HCT116 (cell line): ENCODE measurements around the gene ACY1. TPM values are rescaled to one million over a fixed set of nuclear protein-coding genes. Genes with fewer than 3 reads are reported as not detected.

Experiments
- ATAC-seq: fragments of 200-7000 bp; cut with Tn5 transposase; 2 replicates; pipeline ENCODE4 v1.9.1; 2020; ENCODE audit warnings: mild to moderate bottlenecking, moderate library complexity
- BruUV-seq: library from RNA; stranded (reverse); fragments of 400-500 nt; replicated peaks from 2 replicates; lab custom pipeline; 2021; lab: Mats Ljungman, UMichigan
- CTCF ChIA-PET: fragments of 300-600 bp; sonication (Branson Sonifier 250); formaldehyde crosslinking; loops from one replicate; lab custom pipeline; 2021; ENCODE audit warnings: antibody characterized with exemption; lab: Charles Lee
- POLR2A ChIA-PET: fragments of 300-600, 350-600 bp; sonication (Branson Sonifier 250); formaldehyde crosslinking; loops from one replicate; lab custom pipeline; 2021; ENCODE audit warnings: antibody characterized with exemption; lab: Charles Lee
- RAD21 ChIA-PET, 2 experiments: fragments of 300-600 bp; sonication (Branson Sonifier 250); formaldehyde crosslinking; loops; one replicate each; lab custom pipeline; 2023; ENCODE audit warnings: low total read pairs in 2 of 2; ENCODE audit not compliant: uncharacterized antibody in 2 of 2, unreplicated experiment in 2 of 2, low non-redundant PET in 1 of 2; lab: Charles Lee
- DNase-seq: peaks from one replicate; pipeline ENCODE4 v3.0.0-alpha.2; 2010; ENCODE audit warnings: low read depth, low spot score
- H2AFZ ChIP-seq: fragments of 200-600 bp; shearing (Covaris generic), sonication (generic); 2 replicates; pipeline ENCODE4 v1.6.1; 2017; ENCODE audit warnings: low read depth, mixed run types, mixed read lengths, antibody characterized with exemption, low read length; ENCODE audit not compliant: poor library complexity, severe bottlenecking
- H3K27ac ChIP-seq: 2 replicates; pipeline ENCODE4 v1.5.1; 2012; ENCODE audit warnings: low read depth, low read length
- H3K27me3 ChIP-seq: fragments of 200-600 bp; sonication (generic); 2 replicates; pipeline ENCODE4 v1.6.1; 2016; ENCODE audit warnings: mixed run types, low read length, mixed read lengths; ENCODE audit not compliant: insufficient read depth
- H3K36me3 ChIP-seq, 2 experiments: fragments of 200-500 bp in 1 of 2; fragments of 200-600 bp in 1 of 2; sonication (Bioruptor generic) in 1 of 2; sonication (generic) in 1 of 2; 2 replicates each; pipeline versions ENCODE4 v1.5.1 to v1.6.1; 2014 to 2016; ENCODE audit warnings: low read length in 2 of 2, inconsistent platforms in 1 of 2, mixed read lengths in 1 of 2, mixed run types in 1 of 2; ENCODE audit not compliant: insufficient read depth in 2 of 2, control insufficient read depth in 1 of 2
- H3K4me1 ChIP-seq, 2 experiments: fragments of 200-600 bp in 1 of 2; sonication (generic) in 1 of 2; 2 replicates each; pipeline versions ENCODE4 v1.5.1 to v1.6.1; 2012 to 2017; ENCODE audit warnings: low read length in 2 of 2, inconsistent platforms in 1 of 2, mild to moderate bottlenecking in 1 of 2, mixed read lengths in 1 of 2, mixed run types in 1 of 2, moderate library complexity in 1 of 2; ENCODE audit not compliant: insufficient read depth in 2 of 2, control insufficient read depth in 1 of 2
- H3K4me2 ChIP-seq: fragments of 200-600 bp; sonication (generic); 2 replicates; pipeline ENCODE4 v1.6.1; 2017; ENCODE audit warnings: mixed run types, low read length, mixed read lengths
- H3K4me3 ChIP-seq, 2 experiments: fragments of 200-600 bp in 1 of 2; sonication (generic) in 1 of 2; replicated peaks in 1 of 2; 2 replicates each; pipeline ENCODE4 v1.5.1; 2011 to 2016; ENCODE audit warnings: low read length in 2 of 2, control low read depth in 1 of 2, low read depth in 1 of 2, mild to moderate bottlenecking in 1 of 2, mixed read lengths in 1 of 2, mixed run types in 1 of 2
- H3K79me2 ChIP-seq: fragments of 200-600 bp; sonication (generic); 2 replicates; pipeline ENCODE4 v1.6.1; 2017; ENCODE audit warnings: mild to moderate bottlenecking, mixed run types, low read length, moderate library complexity, mixed read lengths; ENCODE audit not compliant: insufficient read depth
- H3K9ac ChIP-seq: fragments of 200-600 bp; sonication (generic); 2 replicates; pipeline ENCODE4 v1.6.1; 2016; ENCODE audit warnings: low read length, mixed read lengths
- H3K9me2 ChIP-seq: fragments of 200-600 bp; sonication (generic), shearing (Covaris generic); 2 replicates; pipeline ENCODE4 v1.6.1; 2017; ENCODE audit warnings: mixed run types, mild to moderate bottlenecking, moderate library complexity; ENCODE audit not compliant: insufficient read depth
- H3K9me3 ChIP-seq, 2 experiments: fragments of 200-500 bp in 1 of 2; fragments of 200-600 bp in 1 of 2; sonication (Bioruptor generic) in 1 of 2; sonication (generic) in 1 of 2; 2 replicates each; pipeline ENCODE4 v1.6.1; 2014 to 2017; ENCODE audit warnings: low read length in 2 of 2, mixed read lengths in 2 of 2, inconsistent platforms in 1 of 2, low read depth in 1 of 2, mild to moderate bottlenecking in 1 of 2, mixed run types in 1 of 2, moderate library complexity in 1 of 2; ENCODE audit not compliant: control insufficient read depth in 1 of 2, insufficient read depth in 1 of 2
- H4K20me1 ChIP-seq: fragments of 200-600 bp; sonication (generic), shearing (Covaris generic); 2 replicates; pipeline ENCODE4 v1.6.1; 2017; ENCODE audit warnings: mixed run types, mild to moderate bottlenecking, moderate library complexity; ENCODE audit not compliant: insufficient read depth
- CEBPB ChIP-seq: IDR thresholded peaks from 2 replicates; pipeline ENCODE4 v1.6.1; 2012; ENCODE audit warnings: low read depth
- EGR1 ChIP-seq: IDR thresholded peaks from 2 replicates; pipeline ENCODE4 v1.6.1; 2012; ENCODE audit warnings: low read depth
- ELF1 ChIP-seq: IDR thresholded peaks from 2 replicates; pipeline ENCODE4 v1.6.1; 2012; ENCODE audit warnings: low read depth, borderline replicate concordance
- EZH2 ChIP-seq: fragments of 200-600 bp; sonication (generic); IDR thresholded peaks from 2 replicates; pipeline ENCODE4 v1.6.1; 2017; ENCODE audit warnings: antibody characterized with exemption, mixed run types
- JUND ChIP-seq: IDR thresholded peaks from 2 replicates; pipeline ENCODE4 v1.6.1; 2012
- MAX ChIP-seq: IDR thresholded peaks from 2 replicates; pipeline ENCODE4 v1.6.1; 2012
- POLR2AphosphoS5 ChIP-seq: IDR thresholded peaks from 2 replicates; pipeline ENCODE4 v1.6.1; 2011; ENCODE audit warnings: mild to moderate bottlenecking, low read depth, low read length, moderate library complexity
- RAD21 ChIP-seq: IDR thresholded peaks from 2 replicates; pipeline ENCODE4 v1.6.1; 2012; ENCODE audit warnings: low read depth, mild to moderate bottlenecking
- SP1 ChIP-seq: IDR thresholded peaks from 2 replicates; pipeline ENCODE4 v1.6.1; 2012; ENCODE audit warnings: low read depth
- ZFX ChIP-seq: fragments of 450-650 bp; IDR thresholded peaks from 2 replicates; pipeline ENCODE4 v1.6.1; 2017
- intact Hi-C: fragments of 100-400 bp; cut with micrococcal nuclease; formaldehyde crosslinking; loops from 2 replicates; pipeline ENCODE4 v1.10.0; 2022
- total RNA-seq: library from RNA; stranded (reverse); gene quantifications from one replicate; pipeline ENCODE4 v1.2.1, GENCODE V29; 2021; ENCODE audit not compliant: unreplicated experiment
- TF ChIP-seq, protein P1 (sequence below), 3 experiments: fragments of 200-600 bp in 1 of 3; sonication (generic) in 1 of 3; IDR thresholded peaks in 2 of 3; conservative IDR thresholded peaks in 1 of 3; 2 replicates each; pipeline ENCODE4 v1.5.1; 2012 to 2017; ENCODE audit warnings: low read depth in 2 of 3, low read length in 2 of 3, antibody characterized with exemption in 1 of 3, borderline replicate concordance in 1 of 3, control low read depth in 1 of 3, mild to moderate bottlenecking in 1 of 3, mixed read lengths in 1 of 3, mixed run types in 1 of 3, moderate library complexity in 1 of 3; ENCODE audit not compliant: insufficient read depth in 1 of 3
- TF ChIP-seq, protein P2 (sequence below): IDR thresholded peaks from 2 replicates; pipeline ENCODE4 v1.6.1; 2012

The ACY1 gene
- total RNA-seq, 1 experiment from 2014 or later = 73.2 TPM

- ChIA-PET POLR2A (no interaction called here), RAD21 (no interaction called here), CTCF (no interaction called here)
- H3K79me2 ChIP-seq = no peaks in the 10 kb centered on the region
- no peak for TF ChIP-seq SP1
- TF ChIP-seq, protein P1, sequence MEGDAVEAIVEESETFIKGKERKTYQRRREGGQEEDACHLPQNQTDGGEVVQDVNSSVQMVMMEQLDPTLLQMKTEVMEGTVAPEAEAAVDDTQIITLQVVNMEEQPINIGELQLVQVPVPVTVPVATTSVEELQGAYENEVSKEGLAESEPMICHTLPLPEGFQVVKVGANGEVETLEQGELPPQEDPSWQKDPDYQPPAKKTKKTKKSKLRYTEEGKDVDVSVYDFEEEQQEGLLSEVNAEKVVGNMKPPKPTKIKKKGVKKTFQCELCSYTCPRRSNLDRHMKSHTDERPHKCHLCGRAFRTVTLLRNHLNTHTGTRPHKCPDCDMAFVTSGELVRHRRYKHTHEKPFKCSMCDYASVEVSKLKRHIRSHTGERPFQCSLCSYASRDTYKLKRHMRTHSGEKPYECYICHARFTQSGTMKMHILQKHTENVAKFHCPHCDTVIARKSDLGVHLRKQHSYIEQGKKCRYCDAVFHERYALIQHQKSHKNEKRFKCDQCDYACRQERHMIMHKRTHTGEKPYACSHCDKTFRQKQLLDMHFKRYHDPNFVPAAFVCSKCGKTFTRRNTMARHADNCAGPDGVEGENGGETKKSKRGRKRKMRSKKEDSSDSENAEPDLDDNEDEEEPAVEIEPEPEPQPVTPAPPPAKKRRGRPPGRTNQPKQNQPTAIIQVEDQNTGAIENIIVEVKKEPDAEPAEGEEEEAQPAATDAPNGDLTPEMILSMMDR (IDR thresholded peaks at IDR 0.05 in 2 of 3, conservative IDR thresholded peaks at IDR 0.05 in 1 of 3; ENCODE audit: borderline replicate concordance in 1 of 3, insufficient read depth in 1 of 3, low read depth in 2 of 3, low read length in 2 of 3) = no peak
- TF ChIP-seq RAD21 = no peak
- TF ChIP-seq EGR1 = no peak
- TF ChIP-seq, protein P2, sequence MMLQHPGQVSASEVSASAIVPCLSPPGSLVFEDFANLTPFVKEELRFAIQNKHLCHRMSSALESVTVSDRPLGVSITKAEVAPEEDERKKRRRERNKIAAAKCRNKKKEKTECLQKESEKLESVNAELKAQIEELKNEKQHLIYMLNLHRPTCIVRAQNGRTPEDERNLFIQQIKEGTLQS = no peak
- no peak for TF ChIP-seq MAX
- no peak for TF ChIP-seq ZFX
- TF ChIP-seq POLR2AphosphoS5 = no peak
- no peak for TF ChIP-seq ELF1
- no peak for TF ChIP-seq EZH2
- no peak for TF ChIP-seq JUND
- TF ChIP-seq CEBPB = no peak
- no peaks in the 10 kb centered on the region for H3K36me3 ChIP-seq
- peaks cover 9 to 31% of the 10 kb centered on the region in 2 experiments for H3K4me1 ChIP-seq
- DNase-seq (no peak), ATAC-seq (no peak)
- H3K9ac ChIP-seq = no peak overlapping the region
- no peaks in the 10 kb centered on the region for H3K27me3 ChIP-seq
- H3K9me2 ChIP-seq = no peaks in the 10 kb centered on the region
- H2AFZ ChIP-seq = no peak overlapping the region
- H3K4me3 ChIP-seq = no peak overlapping the region
- no peak overlapping the region for H3K4me2 ChIP-seq
- BruUV-seq = no TSS peak
- intact Hi-C loops = no loop called here
- H3K27ac ChIP-seq = no peak overlapping the region
- H4K20me1 ChIP-seq = no peaks in the 10 kb centered on the region
- H3K9me3 ChIP-seq = no peaks in the 10 kb centered on the region
Observed at GRCh38 chr3:52025453-52025852, 42.1 kb downstream of the ACY1 start.
